GM18861 (cell line): Measurements from ENCODE around the gene WDR64.

Experiments
- ATAC-seq: cut with Tn5 transposase; IDR thresholded peaks from one replicate; pipeline ENCODE4 v1.9.1; 2021; ENCODE audit not compliant: unreplicated experiment

Gene WDR64

GRCh38 chr1:241630899-241631298, 21.2 kb upstream of the WDR64 start:
- no peak for ATAC-seq

- no peak for ATAC-seq
Measured at GRCh38 chr1:241631674-241632073, 20.4 kb upstream of the WDR64 start.

GRCh38 chr1:241632987-241633386, 19.1 kb upstream of the WDR64 start:
- no peak for ATAC-seq

- ATAC-seq, result no peak
Measured at GRCh38 chr1:241635556-241636152, 16.4 kb upstream of the WDR64 start.

- no peak for ATAC-seq
Measured at GRCh38 chr1:241636291-241636690, 15.8 kb upstream of the WDR64 start.

- ATAC-seq, result no peak
Measured at GRCh38 chr1:241637046-241637590, 15.0 kb upstream of the WDR64 start.

- no peak for ATAC-seq
Measured at GRCh38 chr1:241637604-241638003, 14.5 kb upstream of the WDR64 start.

- no peak for ATAC-seq
Measured at GRCh38 chr1:241638099-241638682, 13.9 kb upstream of the WDR64 start.

GRCh38 chr1:241638909-241639622, 13.0 kb upstream of the WDR64 start:
- no peak for ATAC-seq

GRCh38 chr1:241639623-241640148, 12.4 kb upstream of the WDR64 start:
- ATAC-seq, result peak; percentile 53

- ATAC-seq, result peak; percentile 86
Measured at GRCh38 chr1:241640149-241640866, 11.8 kb upstream of the WDR64 start, which contains the start of the genes CHML and OPN3. Gene CHML, minus strand, starts transcription at chr1:241640369. Its CDS starts 4,603 bp downstream, at chr1:241635766. Gene OPN3, minus strand, starts transcription at chr1:241640369. Its CDS starts 115 bp downstream, at chr1:241640254.

GRCh38 chr1:241640867-241641622, 11.0 kb upstream of the WDR64 start:
- ATAC-seq, result no peak

- no peak for ATAC-seq
Measured at GRCh38 chr1:241641773-241642592, 10.1 kb upstream of the WDR64 start.

- no peak for ATAC-seq
Measured at GRCh38 chr1:241642593-241642944, 9.5 kb upstream of the WDR64 start.

GRCh38 chr1:241644259-241644658, 7.8 kb upstream of the WDR64 start:
- no peak for ATAC-seq

GRCh38 chr1:241645199-241645598, 6.9 kb upstream of the WDR64 start:
- no peak for ATAC-seq

GRCh38 chr1:241646201-241646600, 5.9 kb upstream of the WDR64 start:
- ATAC-seq, result no peak

- no peak for ATAC-seq
Measured at GRCh38 chr1:241647658-241648057, 4.4 kb upstream of the WDR64 start.

- no peak for ATAC-seq
Measured at GRCh38 chr1:241648159-241648558, 3.9 kb upstream of the WDR64 start.

- ATAC-seq, result no peak
Measured at GRCh38 chr1:241654019-241654418, 1.9 kb downstream of the WDR64 start.
